ENCODE data around the gene CLDN22.

DNA sequence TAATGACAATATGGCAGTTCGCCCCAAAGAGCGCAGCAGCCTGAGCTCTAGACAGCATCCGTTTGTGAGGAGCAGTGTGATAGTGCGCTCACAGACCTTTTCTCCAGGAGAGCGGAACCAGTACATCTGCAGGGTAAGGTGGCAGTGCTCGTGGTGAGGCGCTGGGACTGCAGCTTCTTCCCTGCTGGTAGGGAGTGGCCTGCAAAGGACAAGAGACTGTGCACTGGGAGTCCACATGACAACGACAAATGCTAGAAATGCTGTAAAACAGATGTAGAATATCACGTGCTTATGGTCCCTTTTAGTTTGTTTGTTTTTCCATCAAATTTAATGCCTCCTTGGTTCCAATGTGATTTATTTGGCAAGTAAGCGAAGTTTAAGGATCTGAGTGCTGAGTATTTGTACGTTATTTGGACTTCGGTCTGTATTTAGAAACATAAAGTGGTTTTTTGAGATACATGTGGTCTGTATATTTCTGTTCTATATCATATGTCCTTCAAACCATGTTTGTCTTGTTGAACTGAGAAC is 35.8 kb downstream of the CLDN22 start:
- TF ChIP-seq, protein P1, sequence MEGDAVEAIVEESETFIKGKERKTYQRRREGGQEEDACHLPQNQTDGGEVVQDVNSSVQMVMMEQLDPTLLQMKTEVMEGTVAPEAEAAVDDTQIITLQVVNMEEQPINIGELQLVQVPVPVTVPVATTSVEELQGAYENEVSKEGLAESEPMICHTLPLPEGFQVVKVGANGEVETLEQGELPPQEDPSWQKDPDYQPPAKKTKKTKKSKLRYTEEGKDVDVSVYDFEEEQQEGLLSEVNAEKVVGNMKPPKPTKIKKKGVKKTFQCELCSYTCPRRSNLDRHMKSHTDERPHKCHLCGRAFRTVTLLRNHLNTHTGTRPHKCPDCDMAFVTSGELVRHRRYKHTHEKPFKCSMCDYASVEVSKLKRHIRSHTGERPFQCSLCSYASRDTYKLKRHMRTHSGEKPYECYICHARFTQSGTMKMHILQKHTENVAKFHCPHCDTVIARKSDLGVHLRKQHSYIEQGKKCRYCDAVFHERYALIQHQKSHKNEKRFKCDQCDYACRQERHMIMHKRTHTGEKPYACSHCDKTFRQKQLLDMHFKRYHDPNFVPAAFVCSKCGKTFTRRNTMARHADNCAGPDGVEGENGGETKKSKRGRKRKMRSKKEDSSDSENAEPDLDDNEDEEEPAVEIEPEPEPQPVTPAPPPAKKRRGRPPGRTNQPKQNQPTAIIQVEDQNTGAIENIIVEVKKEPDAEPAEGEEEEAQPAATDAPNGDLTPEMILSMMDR (IDR thresholded peaks at IDR 0.05) = no peak
- TF ChIP-seq POLR2AphosphoS5 (IDR thresholded peaks at IDR 0.05; ENCODE audit: low read depth, low read length) (no peak), EP300 (IDR thresholded peaks at IDR 0.05; ENCODE audit: borderline replicate concordance in 1 of 2, low read depth in 1 of 2, low read length in 1 of 2) (no peak), SIN3A (IDR thresholded peaks at IDR 0.05; ENCODE audit: borderline replicate concordance, low read depth, low read length) (no peak), MXI1 (IDR thresholded peaks at IDR 0.05; ENCODE audit: low read depth, low read length) (no peak), RFX5 (IDR thresholded peaks at IDR 0.05; ENCODE audit: low read length) (no peak), RAD21 (IDR thresholded peaks at IDR 0.05; ENCODE audit: low read length) (no peak)
- TF ChIP-seq, protein P2, sequence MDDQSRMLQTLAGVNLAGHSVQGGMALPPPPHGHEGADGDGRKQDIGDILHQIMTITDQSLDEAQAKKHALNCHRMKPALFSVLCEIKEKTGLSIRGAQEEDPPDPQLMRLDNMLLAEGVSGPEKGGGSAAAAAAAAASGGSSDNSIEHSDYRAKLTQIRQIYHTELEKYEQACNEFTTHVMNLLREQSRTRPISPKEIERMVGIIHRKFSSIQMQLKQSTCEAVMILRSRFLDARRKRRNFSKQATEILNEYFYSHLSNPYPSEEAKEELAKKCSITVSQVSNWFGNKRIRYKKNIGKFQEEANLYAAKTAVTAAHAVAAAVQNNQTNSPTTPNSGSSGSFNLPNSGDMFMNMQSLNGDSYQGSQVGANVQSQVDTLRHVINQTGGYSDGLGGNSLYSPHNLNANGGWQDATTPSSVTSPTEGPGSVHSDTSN (IDR thresholded peaks at IDR 0.05) = no peak
